Suppressor macrophage treated with lipopolysaccharide for 1 hour (primary cell): ENCODE measurements around the gene CDR2L.
A peak's percentile ranks its signal among the peaks of the same experiment; 100 is the strongest.

Experiments
- DNase-seq, 3 donors: peaks; one replicate each; pipeline ENCODE4 v3.0.0-alpha.2; 2020 to 2022

Gene CDR2L

GRCh38 chr17:74987418-74987908 lies at the start of gene CDR2L:
Gene CDR2L (plus strand): TSS chr17:74987632. CDS start chr17:74988044, 412 bp downstream.
- DNase-seq = peak; percentile 98 to 99 (median 98)

GRCh38 chr17:74938194-74938950 lies 49.1 kb upstream of the CDR2L start:
- no peak for DNase-seq

- no peak for DNase-seq
These were observed 47.9 kb upstream of the CDR2L start for GRCh38 chr17:74939534-74939933.

GRCh38 chr17:74941128-74941725 lies 46.2 kb upstream of the CDR2L start:
- DNase-seq = no peak

GRCh38 chr17:74943808-74944522 lies 43.5 kb upstream of the CDR2L start:
- DNase-seq = no peak

GRCh38 chr17:74945543-74945942 lies 41.9 kb upstream of the CDR2L start:
- DNase-seq = peak in 2 of 3 donors; percentile 30 to 37

- DNase-seq = no peak
These were observed 40.8 kb upstream of the CDR2L start for GRCh38 chr17:74946641-74947040.

GRCh38 chr17:74947041-74947754 lies 40.2 kb upstream of the CDR2L start:
- no peak for DNase-seq

- DNase-seq = no peak
These were observed 37.8 kb upstream of the CDR2L start for GRCh38 chr17:74949455-74950115.

GRCh38 chr17:74950207-74950606 lies 37.2 kb upstream of the CDR2L start:
- no peak for DNase-seq

GRCh38 chr17:74951065-74951464 lies 36.4 kb upstream of the CDR2L start:
- no peak for DNase-seq

- no peak for DNase-seq
These were observed 35.6 kb upstream of the CDR2L start for GRCh38 chr17:74951680-74952421.

- no peak for DNase-seq
These were observed 34.9 kb upstream of the CDR2L start for GRCh38 chr17:74952431-74953133.

- no peak for DNase-seq
These were observed 34.2 kb upstream of the CDR2L start for GRCh38 chr17:74953134-74953687.

- no peak for DNase-seq
These were observed 33.3 kb upstream of the CDR2L start for GRCh38 chr17:74954115-74954514.

- peak in 1 of 3 donors; percentile 32 for DNase-seq
These were observed 32.6 kb upstream of the CDR2L start for GRCh38 chr17:74954665-74955421.

GRCh38 chr17:74956093-74956492 lies 31.3 kb upstream of the CDR2L start:
- no peak for DNase-seq

GRCh38 chr17:74957935-74958740 lies 29.3 kb upstream of the CDR2L start:
- DNase-seq = peak; percentile 77 to 88 (median 81)
